Loucy (cell line): ENCODE measurements around the gene KYNU.

Experiments
- H2AFZ ChIP-seq: fragments of 200-600 bp; sonication (generic); 2 replicates; pipeline ENCODE4 v1.6.0; 2016; ENCODE audit warnings: antibody characterized with exemption, mild to moderate bottlenecking, low read length, moderate library complexity
- H3F3A ChIP-seq: fragments of 200-600 bp; 2 replicates; pipeline ENCODE4 v1.6.0; 2016; ENCODE audit warnings: antibody characterized with exemption, low read depth, mild to moderate bottlenecking
- H3K27me3 ChIP-seq: fragments of 200-600 bp; sonication (generic); 2 replicates; pipeline ENCODE4 v1.6.1; 2014; ENCODE audit warnings: low read length, mild to moderate bottlenecking; ENCODE audit not compliant: insufficient read depth, poor library complexity, severe bottlenecking
- H3K36me3 ChIP-seq: fragments of 200-600 bp; sonication (generic); 2 replicates; pipeline ENCODE4 v1.6.1; 2016; ENCODE audit warnings: low read length; ENCODE audit not compliant: insufficient read depth
- H3K4me1 ChIP-seq: fragments of 200-600 bp; sonication (generic); 2 replicates; pipeline ENCODE4 v1.5.1; 2014; ENCODE audit warnings: low read length, mild to moderate bottlenecking; ENCODE audit not compliant: insufficient read depth, poor library complexity, severe bottlenecking
- H3K4me2 ChIP-seq: fragments of 200-600 bp; sonication (generic); 2 replicates; pipeline ENCODE4 v1.6.0; 2014; ENCODE audit warnings: antibody characterized with exemption, low read length, low read depth, mild to moderate bottlenecking; ENCODE audit not compliant: poor library complexity, severe bottlenecking
- H3K4me3 ChIP-seq: fragments of 200-600 bp; sonication (generic); 2 replicates; pipeline ENCODE4 v1.5.1; 2014; ENCODE audit warnings: low read length, mild to moderate bottlenecking, mixed read lengths; ENCODE audit not compliant: poor library complexity, severe bottlenecking
- H3K79me2 ChIP-seq: fragments of 200-600 bp; sonication (generic); 2 replicates; pipeline ENCODE4 v1.6.1; 2014; ENCODE audit warnings: low read length; ENCODE audit not compliant: insufficient read depth
- H3K9ac ChIP-seq: fragments of 200-600 bp; sonication (generic); 2 replicates; pipeline ENCODE4 v1.6.0; 2014; ENCODE audit warnings: mild to moderate bottlenecking, low read depth, low read length, moderate library complexity; ENCODE audit not compliant: poor library complexity, severe bottlenecking
- H3K9me2 ChIP-seq: fragments of 200-600 bp; sonication (generic); replicated peaks from 2 replicates; pipeline ENCODE4 v1.6.1; 2016; ENCODE audit warnings: low read depth, low read length, mixed read lengths
- H3K9me3 ChIP-seq: fragments of 200-600 bp; sonication (generic); 2 replicates; pipeline ENCODE4 v1.6.1; 2014; ENCODE audit warnings: mild to moderate bottlenecking, antibody characterized with exemption, low read length, low read depth; ENCODE audit not compliant: insufficient read depth
- H4K20me1 ChIP-seq: fragments of 200-600 bp; sonication (generic); 2 replicates; pipeline ENCODE4 v1.6.0; 2014; ENCODE audit warnings: antibody characterized with exemption, low read length, mild to moderate bottlenecking; ENCODE audit not compliant: insufficient read depth, poor library complexity, severe bottlenecking
- CTCF ChIP-seq: fragments of 200-600 bp; sonication (generic); conservative IDR thresholded peaks from 2 replicates; pipeline ENCODE4 v1.5.1; 2014; ENCODE audit warnings: mild to moderate bottlenecking, antibody characterized with exemption, low read length
- EZH2phosphoT487 ChIP-seq: fragments of 200-600 bp; IDR thresholded peaks from 2 replicates; pipeline ENCODE4 v1.6.1; 2018; ENCODE audit warnings: antibody characterized with exemption, mild to moderate bottlenecking, moderate library complexity, borderline replicate concordance

KYNU gene

GRCh38 chr2:142857256-142858164, 20.0 kb upstream of the KYNU start:
- Histone ChIP-seq H3K9me3 (no peaks in the 10 kb centered on the region), H3K4me2 (no peak overlapping the region), H3K4me1 (no peaks in the 10 kb centered on the region), H3K9ac (no peak overlapping the region), H4K20me1 (no peaks in the 10 kb centered on the region), H3K9me2 (no peaks in the 10 kb centered on the region), H3K79me2 (no peaks in the 10 kb centered on the region), H3K4me3 (no peak overlapping the region), H3F3A (no peaks in the 10 kb centered on the region), H2AFZ (no peak overlapping the region), H3K27me3 (no peaks in the 10 kb centered on the region), H3K36me3 (no peaks in the 10 kb centered on the region)
- TF ChIP-seq EZH2phosphoT487 (no peak), CTCF (no peak)

DNA sequence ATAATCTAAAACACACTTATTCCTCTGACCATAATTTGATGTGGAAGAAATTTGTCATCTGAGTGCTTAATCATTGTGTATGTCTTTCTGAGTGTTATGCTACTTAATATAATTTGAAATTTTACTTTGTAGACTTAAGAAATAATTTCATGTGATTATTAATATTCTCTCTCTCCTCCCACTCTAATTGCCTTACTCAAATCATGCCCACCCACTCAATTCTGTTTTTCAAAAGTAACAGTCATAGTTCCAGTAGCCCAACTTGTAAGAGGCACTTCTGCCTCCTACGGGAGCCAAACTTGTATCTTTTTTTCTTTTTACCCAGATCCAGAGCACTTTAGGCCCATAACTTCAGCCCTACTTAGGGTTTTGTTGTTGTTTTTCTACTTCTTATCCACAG, 18.5 kb upstream of the KYNU start:
- Histone ChIP-seq H3K9ac (no peak overlapping the region), H3K36me3 (no peaks in the 10 kb centered on the region), H3K79me2 (no peaks in the 10 kb centered on the region), H3K27me3 (no peaks in the 10 kb centered on the region), H3K9me2 (no peaks in the 10 kb centered on the region), H3K9me3 (no peaks in the 10 kb centered on the region), H3K4me2 (no peak overlapping the region), H3F3A (no peaks in the 10 kb centered on the region), H3K4me1 (no peaks in the 10 kb centered on the region), H3K4me3 (no peak overlapping the region), H4K20me1 (no peaks in the 10 kb centered on the region), H2AFZ (no peak overlapping the region)
- TF ChIP-seq EZH2phosphoT487 (no peak), CTCF (no peak)

GRCh38 chr2:142862299-142862698, 15.2 kb upstream of the KYNU start:
- TF ChIP-seq CTCF (no peak), EZH2phosphoT487 (no peak)
- no peaks in the 10 kb centered on the region for H3F3A ChIP-seq
- no peak overlapping the region for H3K9ac ChIP-seq
- H3K4me3 ChIP-seq: no peak overlapping the region
- no peaks in the 10 kb centered on the region for H3K4me1 ChIP-seq
- H3K79me2 ChIP-seq: no peaks in the 10 kb centered on the region
- no peaks in the 10 kb centered on the region for H3K9me2 ChIP-seq
- no peaks in the 10 kb centered on the region for H3K36me3 ChIP-seq
- no peaks in the 10 kb centered on the region for H3K27me3 ChIP-seq
- no peak overlapping the region for H2AFZ ChIP-seq
- H3K4me2 ChIP-seq: no peak overlapping the region
- no peaks in the 10 kb centered on the region for H3K9me3 ChIP-seq
- H4K20me1 ChIP-seq: no peaks in the 10 kb centered on the region
